GM12864 (cell line): Measurements from ENCODE around the gene TPST1.

ENCODE experiments used
- DNase-seq: peaks from one replicate; pipeline ENCODE4 v3.0.0-alpha.2; 2011; ENCODE audit warnings: low read depth
- H3K4me3 ChIP-seq: 2 replicates; pipeline ENCODE4 v1.5.1; 2011; ENCODE audit warnings: mild to moderate bottlenecking, low read depth, low read length, control low read depth
- TF ChIP-seq, protein P1 (sequence below): IDR thresholded peaks from 2 replicates; pipeline ENCODE4 v1.5.1; 2011; ENCODE audit warnings: low read depth, mild to moderate bottlenecking, moderate library complexity, low read length, control low read depth, inconsistent platforms; ENCODE audit errors: missing control alignments

The TPST1 gene

DNA sequence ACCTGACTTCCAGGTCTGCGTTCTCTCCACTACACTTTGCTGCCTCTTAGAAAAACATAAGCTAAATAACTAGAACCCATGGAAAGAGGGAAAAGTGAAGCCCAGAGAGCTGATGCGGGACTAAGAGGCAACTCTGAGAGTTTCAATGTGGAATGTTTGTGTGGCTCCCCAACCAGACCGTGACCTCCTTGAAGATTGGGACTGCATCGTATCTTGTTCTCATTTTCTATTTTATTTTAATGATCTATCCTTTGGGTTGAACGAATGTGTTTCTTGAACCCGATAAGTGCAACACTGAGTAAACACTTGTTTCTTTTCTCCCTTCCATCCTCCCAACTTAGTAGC, 77.4 kb downstream of the TPST1 start:
- TF ChIP-seq, protein P1, sequence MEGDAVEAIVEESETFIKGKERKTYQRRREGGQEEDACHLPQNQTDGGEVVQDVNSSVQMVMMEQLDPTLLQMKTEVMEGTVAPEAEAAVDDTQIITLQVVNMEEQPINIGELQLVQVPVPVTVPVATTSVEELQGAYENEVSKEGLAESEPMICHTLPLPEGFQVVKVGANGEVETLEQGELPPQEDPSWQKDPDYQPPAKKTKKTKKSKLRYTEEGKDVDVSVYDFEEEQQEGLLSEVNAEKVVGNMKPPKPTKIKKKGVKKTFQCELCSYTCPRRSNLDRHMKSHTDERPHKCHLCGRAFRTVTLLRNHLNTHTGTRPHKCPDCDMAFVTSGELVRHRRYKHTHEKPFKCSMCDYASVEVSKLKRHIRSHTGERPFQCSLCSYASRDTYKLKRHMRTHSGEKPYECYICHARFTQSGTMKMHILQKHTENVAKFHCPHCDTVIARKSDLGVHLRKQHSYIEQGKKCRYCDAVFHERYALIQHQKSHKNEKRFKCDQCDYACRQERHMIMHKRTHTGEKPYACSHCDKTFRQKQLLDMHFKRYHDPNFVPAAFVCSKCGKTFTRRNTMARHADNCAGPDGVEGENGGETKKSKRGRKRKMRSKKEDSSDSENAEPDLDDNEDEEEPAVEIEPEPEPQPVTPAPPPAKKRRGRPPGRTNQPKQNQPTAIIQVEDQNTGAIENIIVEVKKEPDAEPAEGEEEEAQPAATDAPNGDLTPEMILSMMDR: no peak
- H3K4me3 ChIP-seq: no peak overlapping the region
- no peak for DNase-seq

DNA sequence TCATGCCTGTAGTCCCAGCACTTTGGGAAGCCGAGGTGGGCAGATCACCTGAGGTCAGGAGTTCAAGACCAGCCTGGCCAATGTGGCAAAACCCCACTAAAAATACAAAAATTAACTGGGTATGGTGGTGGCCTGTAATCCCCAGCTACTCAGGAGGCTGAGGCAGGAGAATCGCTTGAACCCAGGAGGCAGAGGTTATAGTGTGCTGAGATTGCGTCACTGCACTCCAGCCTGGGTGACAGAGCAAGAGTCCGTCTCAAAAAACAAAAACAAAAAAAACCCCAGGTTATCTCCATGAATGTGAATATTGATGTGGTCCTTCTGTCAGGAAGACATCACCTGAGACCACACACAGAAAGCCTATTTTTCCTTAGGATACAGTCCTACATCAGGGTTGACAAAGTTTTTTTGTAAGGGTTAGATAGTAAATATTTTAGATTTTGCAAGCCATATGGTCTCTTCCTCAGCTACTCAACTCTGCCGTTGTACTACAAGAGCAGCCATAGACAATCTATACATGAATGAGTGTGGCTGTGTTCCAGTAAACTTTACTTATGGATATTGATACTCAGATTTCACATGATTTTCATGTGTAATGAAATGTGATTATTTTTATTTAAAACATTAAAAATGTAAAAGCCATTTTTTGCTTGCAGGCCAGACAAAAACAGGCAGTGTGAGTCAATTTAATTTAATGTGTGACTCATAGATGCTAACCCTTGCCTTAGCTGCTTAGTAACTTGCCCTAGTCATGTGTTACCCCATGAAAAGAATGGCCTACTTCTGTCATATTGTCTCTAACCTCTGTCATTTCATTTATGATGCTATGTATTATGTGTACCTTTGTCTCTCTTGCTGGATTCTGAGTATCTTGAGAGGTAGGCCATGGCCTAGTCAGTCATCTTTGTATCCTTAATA, 78.1 kb downstream of the TPST1 start:
- no peak overlapping the region for H3K4me3 ChIP-seq

DNA sequence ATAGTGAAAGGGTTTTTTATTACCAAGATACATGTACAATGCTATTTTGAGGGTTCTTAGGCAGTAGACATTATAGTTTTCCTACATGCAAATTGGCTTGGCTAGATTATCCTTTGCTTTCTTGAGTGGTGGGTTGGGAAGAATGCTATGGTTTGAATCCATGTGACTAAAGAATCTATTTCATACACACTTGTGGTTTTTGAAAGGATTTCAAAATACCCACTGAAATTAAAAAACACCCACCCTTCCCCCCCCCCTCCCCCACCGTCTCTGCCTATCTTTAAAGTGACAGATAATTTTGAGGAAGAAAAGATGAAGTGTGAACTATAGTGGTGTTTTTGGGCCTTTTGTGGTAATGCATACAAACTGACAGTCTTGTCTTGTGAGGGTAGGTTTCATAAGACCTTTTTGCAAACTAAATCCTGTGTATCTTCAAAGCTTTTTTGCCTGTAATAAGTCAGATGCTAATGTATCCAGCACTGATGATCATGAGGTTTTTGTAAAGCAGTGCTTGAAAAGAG, 90.9 kb downstream of the TPST1 start:
- H3K4me3 ChIP-seq: no peak overlapping the region
- DNase-seq: no peak

More for the DNA sequence above, 78.1 kb downstream of the TPST1 start:
- TF ChIP-seq, protein P1: no peak
- DNase-seq: no peak

DNA sequence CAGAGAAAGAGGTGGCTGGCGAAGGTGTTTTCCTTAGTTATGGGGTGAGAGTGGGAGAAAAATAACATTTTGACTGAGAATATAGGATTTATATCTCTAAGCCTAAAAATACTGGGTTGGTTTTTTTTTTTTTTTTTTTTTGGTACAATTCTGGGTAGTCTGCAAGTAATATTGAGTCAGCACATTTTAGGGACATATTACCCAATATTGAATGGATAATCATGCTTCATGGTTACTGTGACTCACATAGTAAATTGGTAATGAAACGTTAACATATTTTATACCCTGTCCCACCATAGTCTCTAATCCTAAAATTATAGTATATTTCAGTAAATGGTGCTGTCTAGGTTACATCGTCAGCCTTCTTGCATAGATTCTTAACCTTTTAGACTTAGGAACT, 91.4 kb downstream of the TPST1 start:
- TF ChIP-seq, protein P1: no peak
- DNase-seq: no peak
- no peak overlapping the region for H3K4me3 ChIP-seq

More for the DNA sequence above, 90.9 kb downstream of the TPST1 start:
- TF ChIP-seq, protein P1: no peak

DNA sequence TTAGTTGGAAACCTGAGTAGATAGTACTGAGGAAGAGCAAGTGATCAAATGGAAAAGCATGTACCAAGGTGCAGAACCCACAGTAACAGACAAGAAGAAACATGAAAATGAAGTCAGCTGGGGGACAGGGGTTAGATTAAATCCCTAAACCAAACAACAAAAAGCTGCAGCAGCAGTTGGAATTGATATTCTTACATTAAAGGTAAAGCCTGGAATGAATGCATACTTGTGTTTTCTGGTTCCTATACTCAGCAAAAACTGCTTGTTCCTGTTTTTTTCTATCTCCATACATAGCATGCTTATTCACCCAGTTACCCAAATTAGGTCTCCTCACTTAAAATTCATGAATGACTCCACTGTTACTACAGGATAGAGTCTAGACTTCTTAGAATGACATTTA, 92.4 kb downstream of the TPST1 start:
- TF ChIP-seq, protein P1: no peak
- no peak for DNase-seq
- no peak overlapping the region for H3K4me3 ChIP-seq

DNA sequence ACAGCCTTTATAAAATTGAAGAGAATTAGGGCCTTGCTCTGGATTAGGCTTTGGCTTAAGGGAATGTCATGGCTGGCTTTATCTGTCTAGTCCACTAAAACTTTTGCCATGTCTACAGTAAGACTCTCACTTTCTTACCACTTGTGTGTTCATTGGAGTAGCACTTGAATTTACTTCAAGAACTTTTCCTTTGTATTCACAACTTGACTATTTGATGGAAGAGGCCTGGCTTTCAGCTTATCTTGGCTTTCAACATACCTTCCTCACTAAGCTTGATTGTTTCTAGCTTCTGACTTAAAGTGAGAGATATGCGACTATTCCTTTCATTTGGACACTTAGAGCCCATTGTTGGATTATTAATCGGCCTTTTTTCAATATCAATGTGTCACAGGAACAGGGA, 96.1 kb downstream of the TPST1 start:
- DNase-seq: no peak
- TF ChIP-seq, protein P1: no peak

More for the DNA sequence above, 96.1 kb downstream of the TPST1 start:
- H3K4me3 ChIP-seq: no peak overlapping the region
